Glomerular endothelial cell (primary cell): ENCODE measurements around the gene ADD1. TPM values are rescaled to one million over a fixed set of nuclear protein-coding genes. Genes with fewer than 3 reads are reported as not detected.
"Not testable (repeated sequence)": the region's sequence is repeated elsewhere in the genome, so short reads cannot be mapped to it uniquely, and the experiment has no call there.

ENCODE experiments used
- DNase-seq: peaks from one replicate; pipeline ENCODE4 v3.0.0-alpha.2; 2011; ENCODE audit warnings: low read depth, low spot score; ENCODE audit errors: extremely low read depth
- total RNA-seq: library from RNA; depleted of rRNA; stranded (reverse); fragments of >200 nt; gene quantifications from 2 replicates; pipeline ENCODE4 v1.2.3, GENCODE V29; 2015

Gene ADD1
- total RNA-seq, 1 donor from 2014 or later = 265 TPM

DNA sequence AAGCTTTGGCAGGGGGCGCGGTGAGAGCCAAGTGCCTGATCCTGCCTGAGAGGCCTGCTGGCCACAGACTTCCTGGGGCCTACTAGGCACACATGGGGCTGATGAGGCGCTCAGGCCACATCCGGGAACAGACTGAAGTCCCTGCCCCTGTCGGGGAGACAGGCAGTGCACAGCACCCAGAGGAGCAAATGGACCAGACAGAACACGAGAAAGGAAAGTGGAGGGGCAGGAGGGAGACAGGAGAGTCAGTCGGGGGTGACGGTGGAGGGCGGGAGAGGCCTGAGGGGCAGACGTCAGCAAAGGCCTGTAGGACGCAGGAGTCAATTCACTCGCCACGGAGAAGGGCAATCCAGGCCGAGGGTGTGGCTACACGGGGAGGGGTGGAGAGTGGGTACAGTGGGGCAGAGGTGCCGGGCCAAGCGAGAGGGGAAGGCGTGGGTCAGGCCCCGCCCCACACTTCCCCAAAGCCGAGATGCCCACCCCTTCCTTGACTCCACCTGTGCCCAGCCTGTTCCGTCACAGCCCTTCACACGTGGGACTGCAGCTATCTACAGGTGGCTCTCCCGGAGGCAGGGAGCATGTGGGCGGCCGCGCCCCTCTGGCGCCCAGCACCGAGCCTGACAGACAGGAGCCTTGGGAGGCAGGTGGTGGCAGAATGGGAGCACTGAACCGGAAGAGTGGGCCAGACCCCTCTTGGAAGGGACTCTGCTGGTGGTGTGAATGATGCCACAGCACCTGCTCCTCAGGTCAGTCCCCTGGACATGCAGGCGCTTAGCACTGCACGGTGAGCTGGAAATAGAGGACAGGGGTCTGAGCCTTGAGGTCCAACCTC lies 99.1 kb downstream of the ADD1 start:
- no peak for DNase-seq

DNA sequence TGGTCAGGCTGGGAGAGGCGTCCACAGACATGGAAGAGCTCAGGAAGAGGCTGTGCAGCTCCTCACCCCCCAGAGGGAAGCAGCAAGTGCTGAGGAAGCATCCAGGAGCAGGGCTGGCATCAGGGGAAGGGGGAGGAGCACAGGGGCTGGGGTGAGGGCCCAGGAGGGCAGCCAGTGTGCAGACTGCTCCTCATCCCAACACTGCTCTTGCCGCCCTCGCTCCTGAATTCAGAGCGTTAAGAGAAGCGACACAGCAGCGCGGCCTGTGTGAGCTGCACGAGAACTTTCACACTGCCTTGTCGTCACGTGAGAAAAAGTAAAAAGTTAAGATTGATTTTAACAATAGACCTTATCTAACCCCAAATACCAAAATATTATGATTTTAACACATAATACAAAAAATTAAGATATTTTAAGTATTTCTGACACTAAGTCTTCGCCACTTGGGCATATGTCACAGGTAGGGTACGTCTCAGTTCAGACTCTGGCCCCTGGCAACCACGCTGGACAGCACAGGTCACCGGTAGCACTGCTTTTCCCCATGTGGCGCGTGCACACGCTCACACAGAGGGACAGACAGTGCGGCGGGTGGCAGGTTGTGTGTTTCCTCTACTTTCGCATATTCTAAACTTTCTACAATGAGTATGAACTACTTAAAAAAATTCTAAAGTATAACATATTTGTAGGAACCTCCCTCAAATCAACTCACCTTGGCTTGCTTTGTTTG lies 99.9 kb downstream of the ADD1 start:
- DNase-seq = no peak

DNA sequence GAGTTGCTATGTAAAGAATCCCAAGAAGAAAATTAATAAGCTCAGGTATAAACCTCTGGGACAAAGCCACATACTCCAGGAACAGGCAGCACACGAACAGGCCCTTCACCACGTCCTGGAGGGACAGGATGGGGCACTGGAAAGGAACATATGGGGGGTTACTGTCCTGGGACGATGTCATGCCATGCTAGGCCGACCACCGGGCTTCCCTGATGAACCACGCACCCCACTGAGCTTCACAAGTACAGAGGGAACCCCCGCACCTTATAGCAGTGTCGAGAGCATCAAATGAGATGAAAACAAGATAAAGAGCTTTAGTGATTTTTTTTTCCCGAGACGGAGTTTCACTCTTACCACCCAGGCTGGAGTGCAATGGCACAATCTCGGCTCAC lies 100.4 kb downstream of the ADD1 start:
- DNase-seq = no peak

DNA sequence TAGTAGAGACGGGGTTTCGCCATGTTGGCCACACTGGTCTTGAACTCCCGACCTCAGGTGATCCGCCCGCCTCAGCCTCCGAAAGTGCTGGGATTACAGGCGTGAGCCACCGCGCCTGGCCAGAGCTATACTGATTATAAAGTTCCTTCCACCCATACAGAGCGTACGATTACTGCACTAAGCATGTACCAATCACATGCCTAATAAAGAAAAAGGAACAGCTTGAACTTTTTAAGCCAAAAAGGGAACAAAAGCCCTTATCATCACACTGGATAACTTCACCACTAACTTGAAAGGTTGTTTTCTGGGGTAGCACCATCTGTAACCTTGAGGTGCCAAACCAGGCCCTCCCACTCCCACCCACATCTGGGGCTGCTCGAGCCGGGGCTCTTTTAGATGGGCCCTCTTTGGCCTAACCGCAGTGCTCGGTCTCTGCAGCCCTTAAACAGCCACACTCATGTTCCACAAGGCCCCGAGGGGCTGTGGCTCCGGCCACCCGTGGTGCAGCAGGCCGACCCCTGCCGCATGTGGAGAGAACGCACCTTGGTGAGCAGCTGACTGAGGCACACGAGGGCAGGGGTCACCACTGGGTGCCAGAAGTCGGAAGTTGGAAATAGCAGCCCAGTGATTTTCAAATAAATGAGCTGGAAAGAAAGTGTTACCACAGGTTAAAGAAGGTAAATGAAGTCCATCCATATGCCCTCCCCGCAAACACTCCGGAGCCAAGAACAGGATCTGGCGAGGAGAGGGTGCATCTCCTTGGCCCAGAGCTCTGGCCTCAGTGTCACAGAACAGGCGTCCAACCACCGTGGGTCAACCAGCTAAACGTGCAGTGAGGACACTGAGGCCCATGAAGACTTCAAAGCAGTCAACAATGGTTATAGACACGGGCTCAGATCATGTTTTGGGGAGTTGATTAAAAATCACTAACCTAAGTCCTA lies 101.2 kb downstream of the ADD1 start:
- no peak for DNase-seq

DNA sequence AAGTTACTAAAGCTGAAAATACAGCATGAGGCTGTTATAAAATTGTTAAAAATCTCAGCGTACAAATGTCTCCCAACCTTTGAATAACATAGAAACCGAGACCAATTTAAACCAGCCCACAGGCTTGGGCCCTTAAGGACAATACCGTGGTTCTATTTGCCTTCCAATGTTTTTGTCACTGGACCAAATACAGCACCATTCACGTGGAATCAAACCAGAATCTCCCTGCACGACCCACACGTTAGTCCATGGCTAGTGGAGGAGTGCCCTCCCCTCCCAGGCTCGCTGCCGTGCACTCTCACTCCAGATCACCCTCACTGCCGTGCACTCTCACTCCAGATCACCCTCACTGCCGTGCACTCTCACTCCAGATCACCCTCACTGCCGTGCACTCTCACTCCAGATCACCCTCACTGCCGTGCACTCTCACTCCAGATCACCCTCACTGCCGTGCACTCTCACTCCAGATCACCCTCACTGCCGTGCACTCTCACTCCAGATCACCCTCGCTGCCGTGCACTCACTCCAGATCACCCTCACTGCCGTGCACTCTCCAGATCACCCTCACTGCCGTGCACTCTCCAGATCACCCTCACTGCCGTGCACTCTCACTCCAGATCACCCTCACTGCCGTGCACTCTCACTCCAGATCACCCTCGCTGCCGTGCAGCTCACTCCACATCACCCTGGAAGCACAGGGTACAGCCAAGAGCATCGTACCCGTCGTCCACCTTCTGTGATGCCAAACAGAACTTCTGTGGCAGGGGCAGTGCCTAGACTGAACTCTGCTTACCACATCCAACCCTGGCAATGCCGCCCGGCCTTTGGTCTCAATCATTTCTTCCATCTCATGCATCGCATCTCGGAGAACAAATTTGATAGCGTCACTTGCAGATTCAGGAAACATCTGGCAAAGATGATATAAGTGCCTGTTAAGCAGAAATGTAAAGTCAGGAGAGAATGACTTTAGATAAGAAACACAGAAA lies 102.3 kb downstream of the ADD1 start:
- DNase-seq = not testable (repeated sequence)

DNA sequence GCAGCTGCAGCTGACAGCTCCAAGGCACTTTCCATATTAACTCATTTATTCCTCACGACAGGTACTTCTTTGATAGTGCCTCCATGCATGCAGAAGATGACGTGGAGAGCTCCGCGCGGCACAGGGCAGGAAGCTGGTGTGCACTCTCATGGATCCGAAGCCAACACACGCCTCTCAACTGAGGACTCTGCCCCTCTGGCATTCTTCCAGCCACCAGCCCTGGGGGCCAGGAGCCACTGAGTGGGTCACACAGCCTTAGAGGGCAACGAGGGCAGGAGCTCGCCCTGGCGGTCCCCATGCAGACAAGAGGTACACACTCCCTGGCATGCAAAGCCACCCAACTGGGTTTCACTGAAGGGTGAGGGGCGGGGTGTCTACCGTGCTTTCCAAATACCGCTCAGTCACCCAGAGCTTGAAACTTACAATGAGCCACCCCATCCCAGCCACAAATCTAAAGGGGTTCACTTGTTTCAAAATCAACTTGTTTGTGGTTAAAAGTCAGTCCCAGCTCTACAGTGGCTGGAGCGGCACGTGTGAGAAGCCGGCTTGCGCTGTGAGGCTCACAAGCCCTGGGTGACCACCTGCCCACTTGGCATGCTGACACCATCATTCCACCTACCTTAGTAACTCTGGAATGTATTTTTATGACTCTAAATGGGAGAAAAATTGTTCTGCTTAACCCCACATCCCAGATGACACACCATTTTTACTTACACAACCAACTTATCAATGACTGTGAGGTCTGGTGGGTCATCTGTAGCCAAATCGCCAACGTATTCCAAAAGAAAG lies 103.4 kb downstream of the ADD1 start:
- DNase-seq = no peak

DNA sequence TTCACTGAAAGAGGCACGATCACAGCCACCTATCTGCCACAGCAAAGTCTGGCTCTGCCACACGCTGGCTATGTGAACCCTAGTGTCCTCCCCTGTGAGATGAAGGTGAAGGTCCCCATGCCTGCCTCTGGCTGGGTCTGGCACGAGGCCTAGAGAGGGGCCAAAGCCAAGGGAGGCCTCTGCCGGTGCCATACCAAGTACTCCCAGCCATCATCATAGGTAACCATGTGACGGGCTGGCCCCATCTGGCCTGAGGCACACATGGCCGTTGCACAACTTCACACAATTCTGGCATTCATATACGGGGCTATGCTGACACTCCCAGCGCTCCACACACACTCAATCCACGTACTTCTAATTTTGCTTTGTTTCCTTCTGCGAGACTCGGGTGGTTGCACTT lies 104.3 kb downstream of the ADD1 start:
- no peak for DNase-seq

DNA sequence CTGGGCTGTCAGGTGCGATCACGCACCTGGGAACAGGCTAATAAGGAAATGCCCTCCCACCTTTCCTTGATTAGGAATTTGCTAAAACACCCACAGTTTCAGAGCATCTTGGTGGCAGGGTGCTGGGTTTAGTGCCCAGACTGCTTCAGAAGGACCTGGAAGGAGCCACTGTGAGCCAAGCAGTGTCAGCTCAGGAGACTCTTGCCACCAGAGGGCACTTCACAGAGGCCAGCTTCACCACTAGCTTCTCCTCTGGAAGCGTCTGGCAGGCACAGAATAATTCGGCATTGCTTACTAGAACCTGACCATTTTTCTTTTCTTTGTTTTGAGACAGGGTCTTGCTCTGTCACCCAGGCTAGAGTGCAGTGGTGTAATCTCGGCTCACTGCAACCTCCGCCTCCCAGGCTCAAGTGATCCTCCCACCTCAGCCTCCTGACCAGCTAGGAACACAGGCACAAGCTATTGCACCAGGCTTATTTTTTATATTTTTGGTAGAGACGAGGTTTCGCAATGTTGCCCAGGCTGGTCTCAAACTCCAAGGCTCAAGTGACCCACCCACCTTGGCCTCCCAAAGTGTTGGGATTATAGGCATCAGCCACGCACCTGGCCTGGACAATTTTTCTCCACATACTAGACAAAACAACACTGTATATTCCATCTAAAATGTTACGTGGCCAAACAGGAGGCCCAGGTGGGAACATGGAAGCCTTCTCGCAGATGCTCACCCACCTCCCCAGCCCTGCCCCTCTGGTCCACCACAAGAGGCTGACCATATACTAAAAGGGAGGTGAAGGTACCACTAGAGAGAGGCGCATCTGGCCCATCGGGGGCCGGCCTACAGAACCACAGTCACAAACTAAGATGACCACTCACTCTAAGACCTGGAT lies 105.5 kb downstream of the ADD1 start:
- no peak for DNase-seq

DNA sequence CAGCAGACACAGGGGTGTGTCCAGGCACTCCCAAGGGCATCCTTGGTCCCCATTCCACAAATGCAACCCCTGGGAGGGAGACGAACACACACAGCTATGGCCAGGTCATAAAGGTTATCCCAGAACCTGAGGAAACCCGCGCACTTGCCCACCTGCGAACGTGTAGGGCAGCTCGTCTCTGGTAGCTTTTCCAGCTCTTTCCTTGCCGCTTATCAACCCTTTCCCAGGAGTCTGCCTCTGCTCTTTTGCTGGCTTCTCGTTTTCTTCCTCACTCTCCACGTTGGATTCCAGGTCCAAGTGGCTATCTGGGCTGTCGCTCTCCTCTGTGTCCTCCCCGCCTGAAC lies 106.1 kb downstream of the ADD1 start:
- DNase-seq = no peak

DNA sequence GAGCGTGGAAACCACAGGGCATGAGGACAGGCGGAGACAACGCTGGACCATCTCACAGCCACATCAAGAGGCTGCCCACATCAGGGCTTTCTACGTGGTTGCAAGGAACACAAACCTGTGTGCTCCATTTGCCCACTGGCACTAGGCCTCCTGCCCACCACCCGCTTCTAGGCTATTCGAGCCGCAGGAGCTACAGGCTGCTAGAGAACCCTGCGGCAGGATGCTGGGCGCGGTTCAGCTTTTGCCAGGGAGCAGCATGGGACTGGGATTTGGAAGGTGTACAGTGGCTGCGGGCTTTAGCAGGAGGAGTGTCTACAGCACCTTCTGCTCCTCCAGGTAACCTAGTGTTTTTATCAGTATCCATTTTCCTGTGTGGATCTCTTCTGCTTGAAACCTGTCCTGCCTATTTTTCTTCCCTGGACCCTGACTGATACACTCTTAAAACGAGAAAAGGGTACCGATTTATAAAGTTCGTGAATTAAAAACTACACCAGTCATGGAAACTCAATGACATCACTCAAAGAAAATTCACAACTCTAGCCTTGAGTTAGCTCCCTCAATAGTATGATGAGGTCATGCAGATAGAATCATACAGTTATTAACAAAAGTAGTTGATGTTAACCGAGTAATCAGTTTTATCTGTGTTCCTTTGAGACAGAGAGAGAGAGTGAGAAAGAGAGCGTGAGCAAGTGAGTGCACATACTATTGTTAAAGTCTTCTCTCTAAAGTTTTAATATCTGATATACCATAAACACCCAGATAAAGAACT lies 106.8 kb downstream of the ADD1 start:
- DNase-seq = no peak

DNA sequence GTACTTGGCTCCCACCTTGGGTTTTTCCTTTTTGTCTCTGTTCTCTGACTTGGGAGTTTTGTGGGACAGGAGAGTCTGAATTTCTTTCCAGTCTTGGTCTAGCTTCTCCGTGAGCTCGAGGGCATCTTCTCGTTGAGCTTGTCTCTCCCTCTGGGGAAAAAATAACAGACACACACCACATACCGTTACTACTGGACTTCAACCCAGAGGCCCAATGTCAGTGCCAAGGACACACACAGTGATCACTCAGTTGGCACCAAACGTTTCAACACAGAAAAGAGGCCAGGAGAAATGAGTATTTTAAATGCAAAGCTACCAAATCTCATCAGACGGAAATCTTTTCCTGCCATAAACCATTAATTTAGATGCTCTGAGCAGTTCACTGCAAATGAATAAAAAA lies 109.9 kb downstream of the ADD1 start:
- no peak for DNase-seq

DNA sequence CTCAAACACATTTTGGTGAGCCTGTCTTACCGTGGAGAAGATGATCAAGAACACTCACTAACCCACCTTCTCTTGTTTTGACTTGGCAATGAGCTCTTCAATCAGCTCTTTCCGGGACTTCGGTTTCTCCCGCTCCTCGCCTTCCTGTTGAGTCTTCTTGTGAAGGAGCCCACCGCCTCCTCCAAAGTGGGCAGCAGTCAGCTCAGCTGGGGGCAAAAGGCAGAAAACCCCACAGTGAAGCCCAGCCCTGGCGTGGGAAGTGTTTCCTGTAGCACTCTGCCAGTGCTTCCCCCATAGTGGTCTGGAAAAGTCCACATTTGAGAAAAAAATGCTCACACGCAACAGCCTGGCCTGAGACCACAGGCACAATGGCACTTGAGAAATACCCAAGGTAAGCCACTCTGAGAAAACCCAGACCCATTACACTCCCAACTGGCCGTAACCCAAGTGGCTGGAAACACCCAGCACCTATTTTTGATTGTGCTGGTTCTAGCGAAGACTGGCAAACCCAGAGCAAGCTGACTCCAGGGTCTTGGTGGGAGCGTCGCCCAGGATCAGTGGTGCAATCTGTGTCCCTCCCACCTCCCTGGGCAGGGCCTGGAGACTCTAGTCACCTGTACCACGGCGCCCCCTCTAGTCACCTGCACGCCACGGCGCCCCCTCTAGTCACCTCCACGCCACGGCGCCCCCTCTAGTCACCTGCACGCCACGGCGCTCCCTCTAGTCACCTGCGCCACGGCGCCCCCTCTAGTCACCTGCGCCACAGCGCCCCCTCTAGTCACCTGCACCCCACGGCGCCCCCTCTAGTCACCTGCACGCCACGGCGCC lies 110.9 kb downstream of the ADD1 start:
- no peak for DNase-seq

DNA sequence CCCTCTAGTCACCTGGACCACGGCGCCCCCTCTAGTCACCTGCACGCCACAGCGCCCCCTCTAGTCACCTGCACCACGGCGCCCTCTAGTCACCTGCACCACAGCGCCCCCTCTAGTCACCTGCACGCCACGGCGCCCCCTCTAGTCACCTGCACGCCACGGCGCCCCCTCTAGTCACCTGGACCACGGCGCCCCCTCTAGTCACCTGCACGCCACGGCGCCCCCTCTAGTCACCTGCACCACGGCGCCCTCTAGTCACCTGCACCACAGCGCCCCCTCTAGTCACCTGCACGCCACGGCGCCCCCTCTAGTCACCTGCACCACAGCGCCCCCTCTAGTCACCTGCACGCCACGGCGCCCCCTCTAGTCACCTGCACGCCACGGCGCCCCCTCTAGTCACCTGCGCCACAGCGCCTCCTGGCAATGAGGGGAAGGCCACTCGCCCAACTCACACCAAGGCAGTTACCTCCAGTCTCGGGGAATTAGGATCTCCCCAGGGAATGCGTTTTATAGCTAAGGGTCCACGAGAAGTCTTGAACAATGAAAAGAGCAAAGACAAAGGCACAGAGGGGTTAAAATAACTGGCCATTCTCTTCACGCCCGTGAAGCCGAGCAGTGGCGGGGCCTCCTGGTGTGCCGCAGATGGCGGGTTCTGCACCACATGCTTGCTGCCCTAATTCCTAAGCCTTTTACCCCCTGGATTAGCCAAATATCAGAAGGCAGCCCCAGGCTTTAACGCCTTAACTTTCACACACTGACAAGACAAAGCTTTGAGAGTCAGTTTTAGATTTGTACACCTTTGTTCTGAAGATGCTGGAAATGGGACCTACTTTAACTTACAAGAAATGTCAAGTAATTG lies 111.8 kb downstream of the ADD1 start:
- DNase-seq = not testable (repeated sequence)

DNA sequence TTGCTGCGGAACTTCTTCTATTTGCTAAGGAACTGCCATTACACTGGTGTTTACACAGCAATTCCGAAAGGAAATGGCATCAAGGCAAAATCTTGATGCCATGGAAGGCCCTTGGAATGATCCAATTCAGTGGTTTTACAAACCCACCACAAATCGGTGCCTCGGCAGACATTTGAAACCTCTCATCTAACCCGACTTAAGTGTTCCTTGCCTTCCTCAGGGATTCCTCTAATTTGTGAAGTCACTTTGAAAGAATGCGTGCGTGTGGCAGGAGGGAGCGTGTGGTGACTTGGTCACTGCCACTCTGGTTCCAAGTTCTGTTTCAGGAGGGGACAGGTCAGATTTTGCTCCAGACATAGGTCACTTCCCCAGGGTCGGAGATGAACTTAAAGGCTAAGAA lies 114.8 kb downstream of the ADD1 start:
- no peak for DNase-seq

DNA sequence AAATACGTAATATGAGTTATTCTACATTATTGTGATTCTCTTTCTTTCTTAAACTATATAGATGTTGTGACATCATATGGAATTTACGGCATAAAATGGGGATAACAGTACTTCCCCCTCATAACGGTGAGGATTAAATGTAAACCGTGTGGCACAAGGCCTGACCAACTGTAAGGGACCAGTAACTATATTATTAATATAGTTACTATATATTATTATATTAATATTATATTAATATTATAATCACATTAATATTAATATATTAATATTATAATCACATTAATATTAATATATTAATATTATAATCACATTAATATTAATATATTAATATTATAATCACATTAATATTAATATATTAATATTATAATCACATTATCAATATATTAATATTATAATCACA lies 116.8 kb downstream of the ADD1 start:
- not testable (repeated sequence) for DNase-seq

DNA sequence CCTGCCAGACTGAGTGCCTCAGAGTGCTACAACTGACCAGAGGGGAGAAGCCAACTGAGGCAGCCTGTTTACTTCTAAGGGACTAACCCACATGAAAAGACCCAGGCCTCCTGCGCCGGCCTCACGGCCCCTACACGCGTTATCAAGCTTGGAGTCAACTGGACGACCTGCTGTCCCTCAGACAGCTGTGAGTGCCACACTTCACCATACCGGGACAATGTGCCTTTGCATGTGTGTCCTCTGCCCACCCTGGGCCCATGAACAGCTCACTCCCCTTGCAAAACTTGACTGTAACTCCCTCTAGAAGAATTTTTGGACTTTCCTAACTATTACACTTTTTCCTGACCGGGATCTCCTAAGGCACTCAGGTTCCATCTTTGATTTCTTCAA lies 117.8 kb downstream of the ADD1 start:
- no peak for DNase-seq
